HG03432 (cell line): ENCODE data around the gene WDR6.

ENCODE experiments used
- ATAC-seq: cut with Tn5 transposase; IDR thresholded peaks from one replicate; pipeline ENCODE4 v1.9.1; 2021; ENCODE audit warnings: mild to moderate bottlenecking, moderate library complexity; ENCODE audit not compliant: unreplicated experiment

The WDR6 gene

DNA sequence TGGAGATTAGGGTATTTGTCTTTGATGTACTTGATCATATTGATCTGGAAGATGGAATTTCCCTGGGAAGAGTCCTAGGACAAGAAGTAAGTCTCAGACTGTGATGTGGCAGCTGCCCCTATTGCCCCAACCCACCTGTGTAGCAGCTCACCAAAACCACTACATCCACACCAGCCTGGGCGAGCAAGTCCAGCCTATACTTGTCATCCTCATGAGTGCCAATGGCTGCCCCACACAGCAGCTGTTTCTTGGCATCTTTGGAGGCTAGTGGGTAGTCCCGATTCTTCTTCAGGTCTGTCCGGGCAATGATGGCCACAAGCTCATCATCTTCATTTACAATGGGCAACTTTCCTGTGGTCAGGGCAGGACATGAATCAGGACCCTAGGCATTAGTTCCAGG is 19.3 kb downstream of the WDR6 start:
- no peak for ATAC-seq

DNA sequence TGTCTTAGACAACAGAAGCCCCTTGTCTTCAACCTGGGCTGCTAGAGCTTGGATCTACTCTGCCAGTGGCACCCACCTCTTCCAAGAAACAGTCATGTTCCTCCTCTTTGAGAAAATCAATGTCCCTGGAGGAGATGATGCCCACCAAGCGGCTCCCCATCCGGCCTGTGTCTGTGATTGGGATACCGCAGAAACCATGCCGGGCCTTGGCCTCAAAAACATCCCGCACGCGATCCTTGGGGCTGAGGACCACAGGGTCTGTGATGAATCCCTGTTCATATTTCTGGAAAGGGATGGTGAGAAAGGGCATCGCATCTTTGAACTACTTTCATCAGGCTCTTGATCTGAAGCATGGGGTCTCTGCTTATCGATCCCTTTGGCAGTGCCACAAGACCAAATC is 20.4 kb downstream of the WDR6 start:
- ATAC-seq, result no peak

DNA sequence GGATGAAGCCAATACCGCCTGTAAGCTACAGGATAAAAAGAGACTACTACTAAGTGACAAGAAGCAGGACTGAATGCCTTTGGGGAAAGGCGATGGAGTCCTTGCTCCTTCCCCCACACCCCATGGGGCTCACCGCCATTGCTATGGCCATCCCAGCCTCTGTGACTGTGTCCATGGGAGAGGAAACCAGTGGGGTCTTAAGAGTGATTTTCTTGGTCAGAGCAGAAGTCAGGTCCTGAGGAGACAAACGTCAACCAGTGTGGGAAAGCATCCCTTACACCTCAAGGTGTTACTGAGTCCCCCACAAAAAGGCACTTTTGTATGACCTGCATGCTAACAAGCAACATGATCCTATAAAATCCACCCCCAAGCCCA is 21.1 kb downstream of the WDR6 start:
- ATAC-seq, result no peak

DNA sequence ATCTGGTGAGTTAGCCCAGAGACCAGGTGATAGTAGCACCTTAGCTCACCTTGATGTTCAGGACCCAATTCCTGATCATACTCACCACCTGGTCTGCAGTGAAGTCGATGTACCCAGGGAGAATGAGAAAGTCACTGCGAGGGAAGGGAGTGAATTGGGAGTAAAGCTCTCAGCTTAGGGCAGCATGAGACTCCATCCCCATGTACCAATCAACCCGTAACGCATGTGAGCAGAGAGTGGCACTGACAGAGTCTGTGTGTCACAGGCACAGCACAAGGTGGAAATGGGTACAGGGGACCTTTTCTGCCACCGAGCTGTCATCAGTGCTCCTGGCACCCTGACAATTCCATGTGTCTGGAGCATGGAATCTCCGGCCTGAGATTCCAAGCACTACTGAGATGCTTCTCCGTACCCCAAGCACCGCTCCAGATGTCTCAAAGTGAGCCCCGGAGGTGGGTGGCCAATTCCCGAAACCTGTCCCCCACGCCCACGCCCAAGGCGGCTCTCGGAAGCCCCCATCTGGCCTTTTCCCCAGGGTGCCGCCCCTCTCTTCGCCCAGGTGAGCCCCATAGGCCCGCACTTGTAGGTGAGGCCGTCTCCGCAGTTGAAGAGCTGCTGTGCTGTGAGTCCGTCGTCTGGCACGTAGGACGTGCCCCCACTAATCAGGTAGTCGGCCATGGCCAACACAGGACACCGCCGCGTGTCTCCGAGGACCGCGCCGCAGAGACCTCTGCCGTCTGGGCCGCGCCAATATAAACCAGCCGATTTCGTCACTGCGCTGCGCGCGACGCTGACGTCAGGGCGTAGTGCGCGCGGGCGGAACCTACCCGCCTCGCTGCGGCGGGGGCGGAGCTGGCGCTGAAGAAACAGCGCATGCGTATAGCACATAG is 21.7 kb downstream of the WDR6 start, which contains the start of gene IMPDH2:
TSS of gene IMPDH2 (minus strand) at position 726 of the 890 bp plus-strand sequence. CDS start at position 678, 48 bp downstream.
- ATAC-seq, result peak; percentile 89

DNA sequence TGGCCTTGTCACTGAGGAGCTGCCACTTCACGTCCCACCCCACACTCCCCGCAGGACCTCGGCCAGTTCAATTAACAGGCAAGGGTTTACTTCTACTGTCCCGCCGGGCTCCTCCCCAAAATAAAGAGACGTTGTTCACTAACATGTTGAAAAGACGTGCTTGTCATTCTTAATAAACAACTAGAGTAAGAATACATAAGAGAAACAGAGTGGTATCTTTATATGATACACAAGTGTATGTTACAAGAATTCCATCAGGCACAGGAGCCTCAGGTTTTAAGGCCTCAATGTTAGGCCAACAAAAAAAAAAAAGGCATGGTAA is 22.3 kb downstream of the WDR6 start:
- no peak for ATAC-seq

DNA sequence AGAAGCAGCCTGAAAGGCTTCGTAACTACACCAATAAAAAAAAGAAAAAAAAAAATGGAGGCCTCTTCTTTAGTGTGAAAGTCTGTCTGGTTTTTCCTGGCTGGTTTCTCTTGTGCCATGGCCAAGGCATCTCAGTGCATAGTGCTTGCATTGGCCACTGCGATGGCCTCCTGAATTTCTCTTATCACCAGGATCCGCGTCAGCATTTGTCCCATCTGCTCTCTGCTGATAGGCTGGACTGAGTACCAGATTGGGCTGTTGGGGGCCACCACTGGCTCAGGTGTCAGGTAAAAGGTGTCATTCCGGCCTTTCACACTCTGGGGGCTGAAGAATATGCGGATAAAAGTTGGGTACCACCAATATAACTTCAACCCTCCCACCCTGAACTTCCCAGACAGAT is 23.1 kb downstream of the WDR6 start:
- ATAC-seq, result no peak

DNA sequence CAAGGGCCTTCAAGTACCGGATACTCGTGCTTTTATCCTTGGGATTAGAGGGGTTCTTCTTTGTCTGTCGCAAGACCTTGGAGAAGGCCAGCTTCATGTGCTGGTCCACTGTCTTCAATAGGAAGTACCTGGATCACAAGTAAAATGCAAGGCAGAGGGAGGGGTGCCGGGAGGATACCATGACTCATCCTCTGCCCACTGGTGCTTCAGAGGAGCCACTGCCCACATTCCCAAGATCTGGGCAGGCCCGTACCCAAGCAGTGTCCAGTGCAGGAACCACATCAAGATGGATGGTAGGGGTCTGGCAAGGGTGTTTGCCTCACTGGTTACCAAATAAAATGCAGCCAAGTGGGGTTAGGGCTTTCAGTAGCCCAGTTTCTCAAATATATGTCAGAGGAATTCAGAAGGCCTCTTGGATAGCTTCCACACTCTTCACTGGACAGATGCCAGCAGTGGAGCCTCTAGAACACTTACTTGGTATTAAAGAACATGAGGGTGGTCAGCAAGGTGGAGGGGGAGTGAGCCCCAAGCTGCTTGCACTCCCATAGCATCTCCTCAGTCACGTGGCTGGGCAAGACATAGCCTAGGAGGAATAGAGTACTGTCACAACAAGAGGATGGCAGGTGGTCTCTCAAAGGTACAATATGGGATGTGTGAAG is 25.6 kb downstream of the WDR6 start:
- ATAC-seq, result no peak

DNA sequence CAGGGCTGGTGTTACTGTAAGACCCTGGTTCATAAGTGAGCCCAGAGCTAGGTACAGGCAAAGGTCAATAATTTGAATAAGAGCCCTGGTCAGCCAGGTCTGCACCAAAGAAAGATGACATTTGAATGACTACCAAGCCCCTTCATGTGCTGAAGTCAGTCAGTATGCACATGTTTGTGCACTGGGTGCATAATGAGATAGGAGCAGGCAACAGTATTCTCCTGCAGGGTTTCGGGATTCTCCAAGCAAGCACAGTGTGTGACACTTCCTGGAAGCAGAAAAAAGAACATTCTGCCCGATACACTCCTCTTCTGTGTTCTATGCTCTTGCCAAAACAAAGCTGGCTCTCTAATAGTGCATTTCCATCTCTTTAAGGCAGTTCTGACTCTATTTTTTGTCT is 27.5 kb downstream of the WDR6 start:
- no peak for ATAC-seq

DNA sequence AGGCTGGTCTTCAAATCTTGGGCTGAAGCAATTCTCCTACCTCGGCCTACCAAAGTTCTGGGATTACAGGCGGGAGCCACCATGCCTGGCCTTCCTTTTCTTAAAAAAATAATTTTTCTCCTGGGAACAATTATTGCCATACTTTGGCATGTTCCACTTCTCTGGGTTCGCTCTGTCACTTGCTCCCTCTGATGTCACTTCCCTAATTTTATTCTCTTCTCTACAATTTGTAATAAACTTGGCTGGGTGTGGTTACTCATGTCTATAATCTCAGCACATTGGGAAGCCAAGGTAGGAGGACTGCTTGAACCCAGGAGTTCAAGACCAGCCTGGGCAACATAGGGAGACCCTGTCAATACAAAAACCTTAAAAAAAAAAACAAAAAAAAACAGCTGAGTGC is 28.1 kb downstream of the WDR6 start:
- no peak for ATAC-seq

DNA sequence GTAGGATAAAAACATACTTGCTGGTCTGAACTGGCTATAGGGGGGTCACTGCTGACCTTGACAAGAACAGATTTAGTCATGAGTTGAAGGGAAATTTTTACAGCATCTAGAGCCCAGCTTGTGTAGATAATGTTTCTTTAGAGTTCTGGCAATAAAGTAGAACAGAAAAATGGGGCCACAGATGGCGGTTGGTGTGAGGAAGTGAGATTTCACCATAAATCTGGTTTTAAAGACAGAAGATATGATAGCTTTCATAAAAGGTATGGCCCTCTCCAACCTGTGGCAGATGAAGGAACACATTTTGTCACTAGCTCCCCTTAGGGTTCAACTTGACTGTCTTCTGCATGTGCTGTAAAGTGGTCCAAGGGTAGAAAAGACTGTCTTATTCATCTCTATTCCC is 46.4 kb downstream of the WDR6 start:
- no peak for ATAC-seq

DNA sequence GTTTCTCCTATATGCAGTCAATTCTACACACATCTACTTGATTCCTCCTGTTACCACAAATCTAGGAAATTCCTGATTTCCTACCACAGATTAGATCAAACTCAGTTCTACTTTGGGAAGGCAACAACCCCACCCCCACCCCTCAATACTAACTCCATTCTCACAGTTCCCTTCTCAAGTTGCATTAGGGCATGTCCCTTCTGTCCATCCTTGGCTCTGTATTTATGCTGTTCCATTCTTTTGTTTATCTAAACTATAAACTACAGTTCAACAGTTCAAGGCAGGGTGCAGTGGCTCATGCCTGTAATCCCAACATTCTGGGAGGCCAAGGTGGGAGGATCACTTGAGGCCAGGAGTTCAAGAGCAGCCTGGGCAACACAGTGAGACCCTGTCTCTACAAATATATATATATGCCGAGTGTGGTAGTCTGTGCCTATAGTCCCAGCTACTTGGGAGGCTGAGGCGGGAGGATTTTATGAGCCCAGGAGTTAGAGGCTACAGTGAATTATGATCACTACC is 47.2 kb downstream of the WDR6 start:
- ATAC-seq, result no peak

DNA sequence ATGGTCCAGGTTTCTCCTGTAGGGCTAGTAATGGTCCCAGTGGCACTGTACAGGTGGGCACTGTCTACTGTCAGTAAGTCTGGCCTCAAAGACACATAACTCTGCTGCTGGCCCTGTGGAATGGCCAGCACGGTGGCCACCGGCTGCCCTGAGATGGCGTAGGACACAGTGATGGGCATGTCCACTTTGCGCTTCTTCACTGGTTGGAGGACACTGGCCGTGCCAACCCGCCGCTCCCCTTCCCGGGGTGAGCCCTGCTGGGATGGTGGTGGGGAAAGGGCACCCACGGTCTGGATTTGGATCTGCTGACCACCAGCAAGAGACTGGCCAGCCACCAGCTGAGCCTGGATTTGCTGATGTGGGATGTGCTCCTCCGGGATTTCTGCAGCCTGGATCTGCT is 50.1 kb downstream of the WDR6 start:
- no peak for ATAC-seq

DNA sequence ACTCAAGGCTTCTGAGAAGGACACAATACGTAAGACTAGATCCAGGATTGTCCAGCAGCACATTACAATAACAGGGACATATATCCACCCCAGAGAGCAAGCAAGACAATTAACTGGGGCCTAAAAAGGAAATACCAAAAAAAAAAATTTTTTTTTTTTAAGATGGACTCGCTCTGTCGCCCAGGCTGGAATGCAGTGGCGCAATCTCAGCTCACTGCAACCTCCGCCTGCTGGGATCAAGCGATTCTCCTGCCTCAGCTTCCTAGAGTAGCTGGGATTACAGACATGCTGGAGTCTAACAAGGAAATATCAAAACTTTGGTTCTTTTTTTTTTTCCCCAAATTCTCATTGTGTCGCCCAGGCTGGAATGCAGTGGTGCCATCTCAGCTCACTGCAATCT is 50.8 kb downstream of the WDR6 start:
- ATAC-seq, result no peak
